Uterus (tissue), 4 donors: ENCODE measurements around the gene GOLGA7B. TPM values are rescaled to one million over a fixed set of nuclear protein-coding genes. Genes with fewer than 3 reads are reported as not detected.
A peak's percentile ranks its signal among the peaks of the same experiment; 100 is the strongest.
"Not testable (repeated sequence)": the region's sequence is repeated elsewhere in the genome, so short reads cannot be mapped to it uniquely, and the experiment has no call there.

Source experiments
- DNase-seq, 2 donors: peaks; one replicate each; pipeline ENCODE4 v3.0.0-alpha.2; 2019 to 2020
- H3K27ac ChIP-seq, 2 donors: fragments of 200-600 bp; sonication (generic); 1 replicate in 1 of 2; 2 replicates in 1 of 2; pipeline ENCODE4 v1.5.1; 2016 to 2018
- H3K27me3 ChIP-seq, 2 donors: fragments of 200-600 bp; sonication (generic); one replicate each; pipeline ENCODE4 v1.5.1; 2018 to 2019; ENCODE audit warnings: control low read depth in 1 of 2
- H3K36me3 ChIP-seq, 2 donors: fragments of 200-600 bp; sonication (generic); one replicate each; pipeline ENCODE4 v1.5.1; 2019; ENCODE audit warnings: control low read depth in 1 of 2
- H3K4me1 ChIP-seq, 2 donors: fragments of 200-600 bp; sonication (generic); one replicate each; pipeline ENCODE4 v1.5.1; 2018 to 2019; ENCODE audit warnings: control low read depth in 1 of 2
- H3K4me3 ChIP-seq, 2 donors: fragments of 200-600 bp; sonication (generic); 1 replicate in 1 of 2; 2 replicates in 1 of 2; pipeline ENCODE4 v1.5.1; 2018 to 2019; ENCODE audit warnings: mild to moderate bottlenecking in 1 of 2
- H3K9me3 ChIP-seq, 2 donors: fragments of 200-600 bp; sonication (generic); one replicate each; pipeline ENCODE4 v1.5.1; 2019; ENCODE audit warnings: control low read depth in 1 of 2
- CTCF ChIP-seq, 4 experiments: fragments of 200-600 bp in 2 of 4; fragments of 450-650 bp in 2 of 4; sonication (generic) in 2 of 4; IDR thresholded peaks; one replicate each; pipeline ENCODE4 v1.5.1; 2016 to 2019; ENCODE audit warnings: antibody characterized with exemption in 4 of 4, mild to moderate bottlenecking in 2 of 4, moderate library complexity in 1 of 4
- POLR2A ChIP-seq, 2 donors: fragments of 450-650 bp; IDR thresholded peaks; one replicate each; pipeline ENCODE4 v1.6.1; 2016; ENCODE audit warnings: antibody characterized with exemption in 2 of 2, mild to moderate bottlenecking in 1 of 2, moderate library complexity in 1 of 2
- intact Hi-C: fragments of 100-400 bp; cut with DNase I; formaldehyde crosslinking; loops from one replicate; pipeline ENCODE4 v1.15.1; 2023; ENCODE audit warnings: low total_unique reads
- total RNA-seq, 4 donors: library from RNA; depleted of rRNA in 3 of 4; stranded (reverse); fragments of >200 nt in 3 of 4; gene quantifications; one replicate each; pipeline versions ENCODE4 v1.1.0 to v1.2.4, GENCODE V29; 2014 to 2023
- donor health status: DM: yes; HTN: yes; CAD: no.

Gene GOLGA7B
- total RNA-seq, 4 donors from 2014 or later = 0.09 to 3.1 TPM; not detected in 2

GRCh38 chr10:97842656-97843280 lies 6.9 kb upstream of the GOLGA7B start:
- Histone ChIP-seq H3K9me3 (no peaks in the 10 kb centered on the region), H3K36me3 (no peaks in the 10 kb centered on the region), H3K4me3 (no peak overlapping the region), H3K4me1 (no peaks in the 10 kb centered on the region), H3K27ac (no peak overlapping the region), H3K27me3 (peaks cover 0 to 7% of the 10 kb centered on the region in 2 donors)
- intact Hi-C loops = no loop called here
- no peak for TF ChIP-seq POLR2A (IDR thresholded peaks at IDR 0.05)
- no peak for TF ChIP-seq CTCF (IDR thresholded peaks at IDR 0.05)
- DNase-seq = no peak

- no peaks in the 10 kb centered on the region for H3K4me1 ChIP-seq
- H3K4me3 ChIP-seq = no peak overlapping the region
- no peaks in the 10 kb centered on the region for H3K9me3 ChIP-seq
- H3K36me3 ChIP-seq = no peaks in the 10 kb centered on the region
- H3K27ac ChIP-seq = no peak overlapping the region
- H3K27me3 ChIP-seq = peaks cover 0 to 7% of the 10 kb centered on the region in 2 donors
- DNase-seq = no peak
- TF ChIP-seq POLR2A (IDR thresholded peaks at IDR 0.05) (no peak), CTCF (IDR thresholded peaks at IDR 0.05) (no peak)
- intact Hi-C loops = no loop called here
Measured at GRCh38 chr10:97843281-97843671, 6.4 kb upstream of the GOLGA7B start.

GRCh38 chr10:97843972-97844371 lies 5.7 kb upstream of the GOLGA7B start:
- DNase-seq, H3K4me3 ChIP-seq, H3K27me3 ChIP-seq, H3K27ac ChIP-seq, H3K4me1 ChIP-seq, H3K36me3 ChIP-seq, intact Hi-C loops, H3K9me3 ChIP-seq: not testable (repeated sequence)

GRCh38 chr10:97844678-97845077 lies 5.0 kb upstream of the GOLGA7B start:
- no peak overlapping the region for H3K27ac ChIP-seq
- intact Hi-C loops = no loop called here
- H3K9me3 ChIP-seq = no peaks in the 10 kb centered on the region
- DNase-seq = no peak
- H3K4me1 ChIP-seq = peaks cover 0 to under 1% of the 10 kb centered on the region in 2 donors
- TF ChIP-seq POLR2A (IDR thresholded peaks at IDR 0.05) (no peak), CTCF (IDR thresholded peaks at IDR 0.05) (no peak)
- H3K36me3 ChIP-seq = no peaks in the 10 kb centered on the region
- H3K4me3 ChIP-seq = no peak overlapping the region
- H3K27me3 ChIP-seq = peaks cover 0 to 7% of the 10 kb centered on the region in 2 donors

GRCh38 chr10:97849103-97849686 lies 448 bp upstream of the GOLGA7B start:
- H3K27me3 ChIP-seq = peaks cover 0 to 9% of the 10 kb centered on the region in 2 donors
- intact Hi-C loops = no loop called here

More at GRCh38 chr10:97849103-97849686, 448 bp upstream of the GOLGA7B start:
- H3K9me3 ChIP-seq = no peaks in the 10 kb centered on the region
- no peaks in the 10 kb centered on the region for H3K36me3 ChIP-seq
- H3K4me3 ChIP-seq = peak overlapping the region; percentile 26 to 29
- peaks cover 0 to 10% of the 10 kb centered on the region in 2 donors for H3K4me1 ChIP-seq
- no peak overlapping the region for H3K27ac ChIP-seq
- DNase-seq = no peak
- no peak for TF ChIP-seq POLR2A (IDR thresholded peaks at IDR 0.05)
- no peak for TF ChIP-seq CTCF (IDR thresholded peaks at IDR 0.05)
